G401 (cell line): Measurements from ENCODE around the gene PDE6C. TPM values are rescaled to one million over a fixed set of nuclear protein-coding genes. Genes with fewer than 3 reads are reported as not detected.

Source experiments
- DNase-seq: peaks from one replicate; pipeline ENCODE4 v3.0.0-alpha.2; 2015; ENCODE audit warnings: low spot score
- in situ Hi-C: cut with HindIII; loops from 2 replicates; pipeline ENCODE4 v1.10.0; 2016; ENCODE audit warnings: low sequenced_read_pairs, mixed read lengths
- total RNA-seq: library from RNA; depleted of rRNA; stranded (reverse); fragments of >200 nt; shearing (Covaris generic); gene quantifications from 2 replicates; pipeline ENCODE4 v1.2.3, GENCODE V29; 2014; rRNA removed

The PDE6C gene
- total RNA-seq: not detected in 2 replicates

- no peak for DNase-seq
- in situ Hi-C loops: no loop called here
Observed at GRCh38 chr10:93612311-93612710, at the start of gene PDE6C. Gene PDE6C, plus strand, starts transcription at chr10:93612537. Its CDS starts 189 bp downstream, at chr10:93612726.

- in situ Hi-C loops: no loop called here
- DNase-seq: no peak
Observed at GRCh38 chr10:93565446-93565845, 46.9 kb upstream of the PDE6C start.

- no peak for DNase-seq
- in situ Hi-C loops: no loop called here
Observed at GRCh38 chr10:93566435-93567276, 45.7 kb upstream of the PDE6C start, which contains the start of gene FFAR4. Gene FFAR4, plus strand, starts transcription at chr10:93566665. Its CDS starts 56 bp downstream, at chr10:93566721.

GRCh38 chr10:93567277-93568104 lies 44.8 kb upstream of the PDE6C start:
- in situ Hi-C loops: no loop called here
- no peak for DNase-seq

- in situ Hi-C loops: no loop called here
- no peak for DNase-seq
Observed at GRCh38 chr10:93568105-93568390, 44.3 kb upstream of the PDE6C start.

GRCh38 chr10:93570383-93570782 lies 42.0 kb upstream of the PDE6C start:
- in situ Hi-C loops: no loop called here

GRCh38 chr10:93572606-93573005 lies 39.7 kb upstream of the PDE6C start:
- in situ Hi-C loops: no loop called here
- DNase-seq: no peak

More at GRCh38 chr10:93570383-93570782, 42.0 kb upstream of the PDE6C start:
- no peak for DNase-seq

GRCh38 chr10:93573051-93573909 lies 39.1 kb upstream of the PDE6C start:
- DNase-seq: no peak
- in situ Hi-C loops: no loop called here

- in situ Hi-C loops: no loop called here
- DNase-seq: no peak
Observed at GRCh38 chr10:93573924-93574323, 38.4 kb upstream of the PDE6C start.

GRCh38 chr10:93576888-93577287 lies 35.4 kb upstream of the PDE6C start:
- DNase-seq: no peak
- in situ Hi-C loops: no loop called here

- in situ Hi-C loops: no loop called here
Observed at GRCh38 chr10:93577565-93577964, 34.8 kb upstream of the PDE6C start.

GRCh38 chr10:93579089-93579488 lies 33.2 kb upstream of the PDE6C start:
- in situ Hi-C loops: no loop called here
- no peak for DNase-seq

More at GRCh38 chr10:93577565-93577964, 34.8 kb upstream of the PDE6C start:
- no peak for DNase-seq

- DNase-seq: no peak
- in situ Hi-C loops: no loop called here
Observed at GRCh38 chr10:93579985-93580711, 32.2 kb upstream of the PDE6C start.

- in situ Hi-C loops: no loop called here
- DNase-seq: no peak
Observed at GRCh38 chr10:93580828-93581227, 31.5 kb upstream of the PDE6C start.

- DNase-seq: no peak
- in situ Hi-C loops: no loop called here
Observed at GRCh38 chr10:93584445-93584844, 27.9 kb upstream of the PDE6C start.

GRCh38 chr10:93589648-93590562 lies 22.4 kb upstream of the PDE6C start:
- DNase-seq: no peak
- in situ Hi-C loops: no loop called here

GRCh38 chr10:93590638-93591037 lies 21.7 kb upstream of the PDE6C start:
- in situ Hi-C loops: no loop called here
- no peak for DNase-seq
